Measurements from ENCODE around the gene GTF3C4. TPM values are rescaled to one million over a fixed set of nuclear protein-coding genes. Genes with fewer than 3 reads are reported as not detected.

GTF3C4 gene
- total RNA-seq, 1 donor from 2014 or later, result 27.6 TPM

GRCh38 chr9:132627594-132627993, 42.7 kb upstream of the GTF3C4 start:
- no peaks in the 10 kb centered on the region for H3K9me3 Mint-ChIP-seq (ENCODE audit: unreplicated experiment)
- peaks cover 40% of the 10 kb centered on the region for H3K36me3 Mint-ChIP-seq (ENCODE audit: low read depth, unreplicated experiment)
- no peak overlapping the region for H3K4me3 Mint-ChIP-seq (ENCODE audit: unreplicated experiment)
- no peak for DNase-seq (ENCODE audit: low spot score)
- peaks cover 2% of the 10 kb centered on the region for H3K27me3 Mint-ChIP-seq (ENCODE audit: unreplicated experiment)
- TF ChIP-seq, protein P1, sequence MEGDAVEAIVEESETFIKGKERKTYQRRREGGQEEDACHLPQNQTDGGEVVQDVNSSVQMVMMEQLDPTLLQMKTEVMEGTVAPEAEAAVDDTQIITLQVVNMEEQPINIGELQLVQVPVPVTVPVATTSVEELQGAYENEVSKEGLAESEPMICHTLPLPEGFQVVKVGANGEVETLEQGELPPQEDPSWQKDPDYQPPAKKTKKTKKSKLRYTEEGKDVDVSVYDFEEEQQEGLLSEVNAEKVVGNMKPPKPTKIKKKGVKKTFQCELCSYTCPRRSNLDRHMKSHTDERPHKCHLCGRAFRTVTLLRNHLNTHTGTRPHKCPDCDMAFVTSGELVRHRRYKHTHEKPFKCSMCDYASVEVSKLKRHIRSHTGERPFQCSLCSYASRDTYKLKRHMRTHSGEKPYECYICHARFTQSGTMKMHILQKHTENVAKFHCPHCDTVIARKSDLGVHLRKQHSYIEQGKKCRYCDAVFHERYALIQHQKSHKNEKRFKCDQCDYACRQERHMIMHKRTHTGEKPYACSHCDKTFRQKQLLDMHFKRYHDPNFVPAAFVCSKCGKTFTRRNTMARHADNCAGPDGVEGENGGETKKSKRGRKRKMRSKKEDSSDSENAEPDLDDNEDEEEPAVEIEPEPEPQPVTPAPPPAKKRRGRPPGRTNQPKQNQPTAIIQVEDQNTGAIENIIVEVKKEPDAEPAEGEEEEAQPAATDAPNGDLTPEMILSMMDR (IDR thresholded peaks at IDR 0.05; ENCODE audit: unreplicated experiment), result no peak
- H3K27ac Mint-ChIP-seq (ENCODE audit: unreplicated experiment), result no peak overlapping the region
- peaks cover 37% of the 10 kb centered on the region for H3K4me1 Mint-ChIP-seq (ENCODE audit: unreplicated experiment)

DNA sequence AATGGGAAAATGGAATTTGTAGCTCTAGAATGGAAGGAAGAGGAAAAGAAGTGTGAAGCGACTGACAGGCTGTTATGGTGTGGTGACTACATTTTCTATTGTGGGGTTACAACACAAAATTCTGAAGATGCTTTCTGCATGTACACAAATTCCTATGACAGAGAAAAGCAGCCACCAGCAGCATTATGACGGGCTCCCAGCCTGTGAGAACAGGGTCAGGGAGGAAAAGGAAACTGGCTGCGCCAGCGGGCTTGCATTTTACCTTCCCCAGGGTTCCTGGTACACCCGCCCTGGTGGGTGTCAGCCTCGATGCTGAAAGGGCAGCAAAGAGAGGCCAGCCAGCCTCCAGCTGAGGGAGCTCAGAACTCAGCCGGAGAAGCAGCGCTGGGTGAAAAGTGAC, 41.5 kb upstream of the GTF3C4 start:
- Mint-ChIP-seq H3K4me1 (ENCODE audit: unreplicated experiment) (peaks cover 41% of the 10 kb centered on the region), H3K4me3 (ENCODE audit: unreplicated experiment) (no peak overlapping the region), H3K9me3 (ENCODE audit: unreplicated experiment) (no peaks in the 10 kb centered on the region), H3K27ac (ENCODE audit: unreplicated experiment) (no peak overlapping the region), H3K27me3 (ENCODE audit: unreplicated experiment) (peaks cover 2% of the 10 kb centered on the region), H3K36me3 (ENCODE audit: low read depth, unreplicated experiment) (peaks cover 40% of the 10 kb centered on the region)
- DNase-seq (ENCODE audit: low spot score), result peak; percentile 15
- TF ChIP-seq, protein P1 (IDR thresholded peaks at IDR 0.05; ENCODE audit: unreplicated experiment), result no peak

GRCh38 chr9:132630116-132630515, 40.1 kb upstream of the GTF3C4 start:
- Mint-ChIP-seq H3K27ac (ENCODE audit: unreplicated experiment) (no peak overlapping the region), H3K36me3 (ENCODE audit: low read depth, unreplicated experiment) (peaks cover 37% of the 10 kb centered on the region), H3K9me3 (ENCODE audit: unreplicated experiment) (no peaks in the 10 kb centered on the region), H3K4me3 (ENCODE audit: unreplicated experiment) (no peak overlapping the region), H3K27me3 (ENCODE audit: unreplicated experiment) (peaks cover 2% of the 10 kb centered on the region), H3K4me1 (ENCODE audit: unreplicated experiment) (peaks cover 49% of the 10 kb centered on the region)
- TF ChIP-seq, protein P1 (IDR thresholded peaks at IDR 0.05; ENCODE audit: unreplicated experiment), result no peak
- no peak for DNase-seq (ENCODE audit: low spot score)

DNA sequence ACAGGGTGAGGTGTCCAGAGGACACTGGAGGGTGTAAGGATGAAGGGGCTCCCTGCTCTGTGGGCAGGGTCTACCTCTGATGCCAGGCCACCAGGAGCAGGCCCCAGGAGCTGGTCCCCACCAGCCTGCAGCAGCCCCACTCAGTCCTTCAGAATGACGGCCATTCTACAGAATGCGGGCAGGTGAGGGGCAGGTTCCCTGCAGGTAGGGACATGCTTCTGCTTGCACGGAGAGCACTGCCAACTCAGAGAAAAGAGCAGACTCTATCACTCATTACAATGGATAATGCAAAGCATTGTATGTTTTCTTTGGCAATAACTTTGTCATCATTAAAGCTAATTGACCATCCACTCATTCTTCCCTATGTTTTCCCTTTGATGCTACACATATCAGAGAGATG, 39.5 kb upstream of the GTF3C4 start:
- Mint-ChIP-seq H3K36me3 (ENCODE audit: low read depth, unreplicated experiment) (peaks cover 31% of the 10 kb centered on the region), H3K27ac (ENCODE audit: unreplicated experiment) (no peak overlapping the region), H3K4me1 (ENCODE audit: unreplicated experiment) (peaks cover 46% of the 10 kb centered on the region), H3K9me3 (ENCODE audit: unreplicated experiment) (no peaks in the 10 kb centered on the region), H3K27me3 (ENCODE audit: unreplicated experiment) (peaks cover 2% of the 10 kb centered on the region), H3K4me3 (ENCODE audit: unreplicated experiment) (no peak overlapping the region)
- TF ChIP-seq, protein P1 (IDR thresholded peaks at IDR 0.05; ENCODE audit: unreplicated experiment), result no peak
- DNase-seq (ENCODE audit: low spot score), result no peak

DNA sequence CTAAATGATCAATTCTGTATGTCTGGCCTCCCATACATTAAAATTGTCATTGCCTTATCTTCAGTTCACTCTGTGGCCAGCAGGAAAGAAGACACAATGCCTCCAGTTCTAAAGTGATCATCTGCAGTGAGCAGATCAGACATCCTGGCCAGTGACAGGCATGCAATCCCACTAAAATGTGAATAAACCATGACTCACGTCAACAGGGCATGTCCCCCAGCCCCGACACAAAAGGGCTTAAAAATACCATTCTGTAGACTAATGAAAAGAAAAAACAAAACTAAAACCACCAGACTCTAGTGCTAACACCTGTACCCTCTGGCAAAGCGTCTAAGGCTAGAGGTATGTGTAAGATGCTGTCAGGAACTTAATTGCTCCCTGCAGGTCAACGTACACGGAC, 39.0 kb upstream of the GTF3C4 start:
- DNase-seq (ENCODE audit: low spot score), result no peak
- Mint-ChIP-seq H3K4me1 (ENCODE audit: unreplicated experiment) (peaks cover 41% of the 10 kb centered on the region), H3K4me3 (ENCODE audit: unreplicated experiment) (no peak overlapping the region), H3K27me3 (ENCODE audit: unreplicated experiment) (peaks cover 2% of the 10 kb centered on the region), H3K27ac (ENCODE audit: unreplicated experiment) (no peak overlapping the region), H3K9me3 (ENCODE audit: unreplicated experiment) (no peaks in the 10 kb centered on the region), H3K36me3 (ENCODE audit: low read depth, unreplicated experiment) (peaks cover 31% of the 10 kb centered on the region)
- TF ChIP-seq, protein P1 (IDR thresholded peaks at IDR 0.05; ENCODE audit: unreplicated experiment), result no peak
